HepG2 (cell line): ENCODE results near the gene UTP11. TPM values are rescaled to one million over a fixed set of nuclear protein-coding genes. Genes with fewer than 3 reads are reported as not detected.

ENCODE experiments used
- ATAC-seq: fragments of 200-7000 bp; cut with Tn5 transposase; 3 replicates; pipeline ENCODE4 v1.9.1; 2020; ENCODE audit warnings: mild to moderate bottlenecking, moderate library complexity
- BruUV-seq: library from RNA; stranded (reverse); fragments of 400-500 nt; replicated peaks from 2 replicates; lab custom pipeline; 2021; lab: Mats Ljungman, UMichigan
- CTCF ChIA-PET: fragments of 300-600 bp; formaldehyde crosslinking; extraction: SDS; loops from one replicate; lab custom pipeline; 2021; ENCODE audit warnings: low total read pairs, inconsistent platforms, low intra/inter-chr PET ratio; lab: Yijun Ruan, JAX
- POLR2A ChIA-PET: fragments of 350-600 bp; sonication (Branson Sonifier 250); formaldehyde crosslinking; loops from one replicate; lab custom pipeline; 2020; ENCODE audit warnings: antibody characterized with exemption, inconsistent platforms; lab: Yijun Ruan, JAX
- DNase-seq: peaks from one replicate; pipeline ENCODE4 v3.0.0-alpha.2; 2015; ENCODE audit warnings: low spot score
- FAIRE-seq: peaks from 3 replicates; lab custom pipeline; 2011; peaks lifted over from hg19 to GRCh38; lab: Jason Lieb, UNC
- H2AFZ ChIP-seq: one replicate; pipeline ENCODE4 v1.6.1; 2011; ENCODE audit warnings: low read length, inconsistent platforms
- H3K27ac ChIP-seq: fragments of 300-600 bp; 3 replicates; pipeline ENCODE4 v1.8.0; 2011; ENCODE audit warnings: mixed run types, mild to moderate bottlenecking, mixed read lengths, low read length, inconsistent platforms; ENCODE audit not compliant: insufficient read depth; ENCODE audit errors: extremely low read length
- H3K27me3 ChIP-seq, 2 experiments: fragments of 200-600 bp in 1 of 2; 2 replicates in 1 of 2; 3 replicates in 1 of 2; pipeline versions ENCODE4 v1.6.0 to v1.8.0; 2011; ENCODE audit warnings: low read length in 2 of 2, mild to moderate bottlenecking in 2 of 2, moderate library complexity in 2 of 2, inconsistent platforms in 1 of 2; ENCODE audit not compliant: insufficient read depth in 2 of 2, control insufficient read depth in 1 of 2
- H3K36me3 ChIP-seq, 2 experiments: fragments of 200-600 bp in 1 of 2; replicated peaks in 1 of 2; 2 replicates in 1 of 2; 3 replicates in 1 of 2; pipeline versions ENCODE4 v1.5.1 to v1.8.0; 2011; ENCODE audit warnings: low read length in 2 of 2, inconsistent platforms in 1 of 2; ENCODE audit not compliant: insufficient read depth in 2 of 2, control insufficient read depth in 1 of 2
- H3K4me1 ChIP-seq: 2 replicates; pipeline ENCODE4 v1.5.1; 2012; ENCODE audit warnings: low read length, inconsistent platforms; ENCODE audit not compliant: insufficient read depth
- H3K4me2 ChIP-seq: 2 replicates; pipeline ENCODE4 v1.6.0; 2011; ENCODE audit warnings: low read depth, low read length, inconsistent platforms
- H3K4me3 ChIP-seq, 3 experiments: fragments of 200-600 bp in 1 of 3; sonication (generic), shearing (Covaris generic) in 1 of 3; replicated peaks in 1 of 3; 2 replicates each; pipeline ENCODE4 v1.5.1; 2011 to 2016; ENCODE audit warnings: low read length in 3 of 3, inconsistent platforms in 2 of 3, low read depth in 2 of 3, mild to moderate bottlenecking in 2 of 3, control low read depth in 1 of 3, mixed read lengths in 1 of 3; ENCODE audit not compliant: insufficient read depth in 1 of 3
- H3K79me2 ChIP-seq: one replicate; pipeline ENCODE4 v1.6.1; 2011; ENCODE audit warnings: low read length, inconsistent platforms; ENCODE audit not compliant: insufficient read depth
- H3K9ac ChIP-seq: 2 replicates; pipeline ENCODE4 v1.6.0; 2011; ENCODE audit warnings: mild to moderate bottlenecking, low read depth, low read length, inconsistent platforms; ENCODE audit not compliant: insufficient read depth
- H3K9me3 ChIP-seq: 2 replicates; pipeline ENCODE4 v1.5.1; 2012; ENCODE audit warnings: mild to moderate bottlenecking, low read length
- H4K20me1 ChIP-seq: 2 replicates; pipeline ENCODE4 v1.6.0; 2011; ENCODE audit warnings: inconsistent platforms, mild to moderate bottlenecking, low read length, moderate library complexity; ENCODE audit not compliant: insufficient read depth
- ADNP ChIP-seq: sonication (generic); formaldehyde crosslinking; IDR thresholded peaks from 2 replicates; pipeline ENCODE4 v1.4.0; 2020; ENCODE audit warnings: missing genetic modification reagents
- SALL2 ChIP-seq: sonication (generic); formaldehyde crosslinking; IDR thresholded peaks from 2 replicates; pipeline ENCODE4 v1.8.1; 2023; ENCODE audit warnings: mild to moderate bottlenecking, missing genetic modification reagents, inconsistent platforms
- ZFP62 ChIP-seq: sonication (generic); formaldehyde crosslinking; IDR thresholded peaks from 2 replicates; pipeline ENCODE4 v1.4.0; 2020; ENCODE audit warnings: missing genetic modification reagents
- ZNF207 ChIP-seq: fragments of 450-650 bp; IDR thresholded peaks from 2 replicates; pipeline ENCODE4 v1.6.1; 2016; ENCODE audit warnings: antibody characterized with exemption, borderline replicate concordance
- ZNF382 ChIP-seq: sonication (generic); formaldehyde crosslinking; IDR thresholded peaks from 2 replicates; pipeline ENCODE4 v1.5.0; 2020; ENCODE audit warnings: missing genetic modification reagents, mild to moderate bottlenecking, borderline replicate concordance
- WGBS: methylation state at CpG from one replicate; pipeline ENCODE4 v1.1.6; 2017; ENCODE audit warnings: low lambda C conversion rate; 5-methylcytosine and 5-hydroxymethylcytosine counted together
- in situ Hi-C: cut with HindIII; loops from 2 replicates; pipeline ENCODE4 v1.10.0; 2017; ENCODE audit warnings: low pct_unique_long_range_greater_than_20kb; ENCODE audit not compliant: extremely low pct_ligation_motif_present
- intact Hi-C: fragments of 100-400 bp; cut with micrococcal nuclease; formaldehyde crosslinking; loops from one replicate; pipeline ENCODE4 v1.10.0; 2022; ENCODE audit not compliant: unreplicated experiment
- polyA plus RNA-seq, 8 experiments: library from polyadenylated mRNA; depleted of rRNA in 3 of 8; stranded (reverse) in 7 of 8; unstranded in 1 of 8; fragments of >200 nt; fragmentation: Illumina TruSeq in 4 of 8; extraction: Trizol in 4 of 8; gene quantifications; 2 replicates each; pipeline versions ENCODE4 v1.2.1 to v1.2.3, GENCODE V29; 2011 to 2016; ENCODE audit warnings: low read depth in 4 of 8, missing spikeins in 1 of 8, mixed read lengths in 1 of 8; ENCODE audit not compliant: insufficient read depth in 1 of 8
- total RNA-seq, 5 experiments: library from RNA; depleted of rRNA; stranded (reverse); fragments of >200 nt; fragmentation: Illumina TruSeq; extraction: Trizol; gene quantifications; 2 replicates each; pipeline ENCODE4 v1.2.3, GENCODE V29; 2016; ENCODE audit warnings: low read depth in 1 of 5
- TF ChIP-seq, protein P1 (sequence below): sonication (generic); formaldehyde crosslinking; IDR thresholded peaks from 2 replicates; pipeline ENCODE4 v1.9.0; 2021; ENCODE audit warnings: mild to moderate bottlenecking, missing genetic modification reagents
- TF ChIP-seq, protein P2 (sequence below): sonication (generic); formaldehyde crosslinking; IDR thresholded peaks from 2 replicates; pipeline ENCODE4 v1.4.0; 2020; ENCODE audit warnings: mild to moderate bottlenecking, missing genetic modification reagents
- TF ChIP-seq, protein P3 (sequence below): sonication (generic); formaldehyde crosslinking; IDR thresholded peaks from 2 replicates; pipeline ENCODE4 v1.4.0; 2020; ENCODE audit warnings: mild to moderate bottlenecking, missing genetic modification reagents
- TF ChIP-seq, protein P4 (sequence below): sonication (generic); formaldehyde crosslinking; IDR thresholded peaks from 2 replicates; pipeline ENCODE4 v1.5.0; 2020; ENCODE audit warnings: mild to moderate bottlenecking, missing genetic modification reagents

UTP11 gene
- total and polyA plus RNA-seq, 2 of the 13 experiments (the other 11 are each of a cell fraction or from before 2014, with no cell fraction given) = 13.5 to 44.8 TPM

DNA sequence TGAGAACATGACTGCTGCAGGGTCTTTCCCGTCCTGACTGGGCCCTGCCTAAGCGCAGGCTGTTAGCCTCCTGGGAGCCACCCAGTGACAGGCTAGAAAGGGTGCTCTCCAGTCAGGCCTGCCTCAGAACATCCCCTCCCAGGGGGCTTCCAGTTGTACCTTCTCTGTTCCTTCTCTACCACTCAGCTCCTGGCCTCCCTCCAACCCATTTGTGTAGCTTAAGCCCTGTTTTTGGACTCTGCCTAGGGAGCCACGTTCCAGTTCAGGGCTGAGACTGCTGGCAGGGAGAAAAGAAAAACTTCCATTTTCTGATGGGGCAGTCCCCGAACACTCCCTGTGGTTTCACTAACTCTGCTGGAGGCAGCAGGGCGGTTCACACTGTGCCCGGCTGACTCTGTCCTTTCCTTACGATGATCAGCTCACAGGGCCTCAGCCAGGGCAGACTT lies 49.4 kb downstream of the UTP11 start (continued):
- TF ChIP-seq, protein P1, sequence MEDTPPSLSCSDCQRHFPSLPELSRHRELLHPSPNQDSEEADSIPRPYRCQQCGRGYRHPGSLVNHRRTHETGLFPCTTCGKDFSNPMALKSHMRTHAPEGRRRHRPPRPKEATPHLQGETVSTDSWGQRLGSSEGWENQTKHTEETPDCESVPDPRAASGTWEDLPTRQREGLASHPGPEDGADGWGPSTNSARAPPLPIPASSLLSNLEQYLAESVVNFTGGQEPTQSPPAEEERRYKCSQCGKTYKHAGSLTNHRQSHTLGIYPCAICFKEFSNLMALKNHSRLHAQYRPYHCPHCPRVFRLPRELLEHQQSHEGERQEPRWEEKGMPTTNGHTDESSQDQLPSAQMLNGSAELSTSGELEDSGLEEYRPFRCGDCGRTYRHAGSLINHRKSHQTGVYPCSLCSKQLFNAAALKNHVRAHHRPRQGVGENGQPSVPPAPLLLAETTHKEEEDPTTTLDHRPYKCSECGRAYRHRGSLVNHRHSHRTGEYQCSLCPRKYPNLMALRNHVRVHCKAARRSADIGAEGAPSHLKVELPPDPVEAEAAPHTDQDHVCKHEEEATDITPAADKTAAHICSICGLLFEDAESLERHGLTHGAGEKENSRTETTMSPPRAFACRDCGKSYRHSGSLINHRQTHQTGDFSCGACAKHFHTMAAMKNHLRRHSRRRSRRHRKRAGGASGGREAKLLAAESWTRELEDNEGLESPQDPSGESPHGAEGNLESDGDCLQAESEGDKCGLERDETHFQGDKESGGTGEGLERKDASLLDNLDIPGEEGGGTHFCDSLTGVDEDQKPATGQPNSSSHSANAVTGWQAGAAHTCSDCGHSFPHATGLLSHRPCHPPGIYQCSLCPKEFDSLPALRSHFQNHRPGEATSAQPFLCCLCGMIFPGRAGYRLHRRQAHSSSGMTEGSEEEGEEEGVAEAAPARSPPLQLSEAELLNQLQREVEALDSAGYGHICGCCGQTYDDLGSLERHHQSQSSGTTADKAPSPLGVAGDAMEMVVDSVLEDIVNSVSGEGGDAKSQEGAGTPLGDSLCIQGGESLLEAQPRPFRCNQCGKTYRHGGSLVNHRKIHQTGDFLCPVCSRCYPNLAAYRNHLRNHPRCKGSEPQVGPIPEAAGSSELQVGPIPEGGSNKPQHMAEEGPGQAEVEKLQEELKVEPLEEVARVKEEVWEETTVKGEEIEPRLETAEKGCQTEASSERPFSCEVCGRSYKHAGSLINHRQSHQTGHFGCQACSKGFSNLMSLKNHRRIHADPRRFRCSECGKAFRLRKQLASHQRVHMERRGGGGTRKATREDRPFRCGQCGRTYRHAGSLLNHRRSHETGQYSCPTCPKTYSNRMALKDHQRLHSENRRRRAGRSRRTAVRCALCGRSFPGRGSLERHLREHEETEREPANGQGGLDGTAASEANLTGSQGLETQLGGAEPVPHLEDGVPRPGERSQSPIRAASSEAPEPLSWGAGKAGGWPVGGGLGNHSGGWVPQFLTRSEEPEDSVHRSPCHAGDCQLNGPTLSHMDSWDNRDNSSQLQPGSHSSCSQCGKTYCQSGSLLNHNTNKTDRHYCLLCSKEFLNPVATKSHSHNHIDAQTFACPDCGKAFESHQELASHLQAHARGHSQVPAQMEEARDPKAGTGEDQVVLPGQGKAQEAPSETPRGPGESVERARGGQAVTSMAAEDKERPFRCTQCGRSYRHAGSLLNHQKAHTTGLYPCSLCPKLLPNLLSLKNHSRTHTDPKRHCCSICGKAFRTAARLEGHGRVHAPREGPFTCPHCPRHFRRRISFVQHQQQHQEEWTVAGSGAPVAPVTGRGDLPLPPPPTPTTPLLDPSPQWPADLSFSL (CRISPR knock-in tag) = no peak
- TF ChIP-seq SALL2 (no peak), ADNP (CRISPR knock-in tag) (no peak)
- TF ChIP-seq, all 625 proteins: peak for 0

DNA sequence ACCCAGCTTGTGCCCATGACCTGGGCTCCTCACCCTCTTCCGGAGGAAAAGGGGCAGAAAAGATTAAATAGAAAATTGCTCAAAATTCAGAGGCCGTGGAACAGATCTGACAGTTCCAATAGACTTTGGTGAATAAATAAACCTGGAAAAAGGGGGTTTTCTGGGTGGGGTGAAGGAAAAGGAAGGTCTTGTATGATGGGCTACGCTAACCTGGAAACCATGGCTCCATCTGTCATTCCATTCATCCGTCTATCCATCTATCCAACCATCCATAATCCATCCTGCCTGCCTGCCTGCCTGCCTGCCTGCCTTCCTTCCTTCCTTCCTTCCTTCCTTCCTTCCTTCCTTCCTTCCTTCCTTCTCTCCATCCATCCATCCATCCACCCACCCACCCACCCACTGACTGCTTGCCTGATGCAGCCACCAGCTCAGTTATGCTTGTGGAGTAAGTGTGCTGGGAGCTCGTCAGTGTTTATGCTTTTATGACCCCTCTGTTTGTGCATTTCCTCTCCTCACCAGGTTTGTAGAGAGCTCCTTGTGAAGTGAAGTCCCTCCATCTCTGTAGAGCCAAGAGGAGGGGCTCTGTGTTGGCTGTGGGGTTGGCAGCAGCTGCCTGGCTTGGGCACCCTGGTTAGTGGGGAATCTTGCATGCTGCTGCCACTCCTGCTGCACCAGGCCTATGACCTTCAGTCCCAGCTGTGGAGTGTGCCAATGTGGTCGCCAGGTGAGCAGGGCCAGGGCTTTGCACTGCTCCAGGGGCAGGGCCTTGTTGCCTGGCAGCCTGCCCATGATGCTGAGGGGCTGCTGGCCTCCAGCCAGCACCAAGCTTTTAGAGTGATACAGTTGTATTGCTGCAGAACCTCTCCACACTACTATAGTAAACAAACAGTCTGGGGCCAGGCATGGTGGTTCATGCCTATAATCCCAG lies 50.1 kb downstream of the UTP11 start:
- POLR2A ChIA-PET = no interaction called here
- no peak for ATAC-seq
- intact Hi-C loops = no loop called here

More for the DNA sequence above, 50.1 kb downstream of the UTP11 start:
- in situ Hi-C loops = no loop called here
- no peaks in the 10 kb centered on the region for H4K20me1 ChIP-seq
- DNase-seq = no peak
- 35% methylated on average over 5 of the region's 6 CpGs for WGBS
- H3K36me3 ChIP-seq = no peaks in the 10 kb centered on the region
- no peaks in the 10 kb centered on the region for H3K79me2 ChIP-seq
- H3K9me3 ChIP-seq = no peaks in the 10 kb centered on the region
- no peaks in the 10 kb centered on the region; a peak in 2 of 5 replicates for H3K27me3 ChIP-seq
- no peak overlapping the region for H3K4me3 ChIP-seq
- H3K4me1 ChIP-seq = no peaks in the 10 kb centered on the region
- no peak for FAIRE-seq
- TF ChIP-seq ZFP62 (CRISPR knock-in tag) (no peak), ZNF207 (no peak), ZNF382 (CRISPR knock-in tag) (no peak)
- TF ChIP-seq, protein P2, sequence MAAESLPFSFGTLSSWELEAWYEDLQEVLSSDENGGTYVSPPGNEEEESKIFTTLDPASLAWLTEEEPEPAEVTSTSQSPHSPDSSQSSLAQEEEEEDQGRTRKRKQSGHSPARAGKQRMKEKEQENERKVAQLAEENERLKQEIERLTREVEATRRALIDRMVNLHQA (CRISPR knock-in tag) = no peak
- TF ChIP-seq, protein P3, sequence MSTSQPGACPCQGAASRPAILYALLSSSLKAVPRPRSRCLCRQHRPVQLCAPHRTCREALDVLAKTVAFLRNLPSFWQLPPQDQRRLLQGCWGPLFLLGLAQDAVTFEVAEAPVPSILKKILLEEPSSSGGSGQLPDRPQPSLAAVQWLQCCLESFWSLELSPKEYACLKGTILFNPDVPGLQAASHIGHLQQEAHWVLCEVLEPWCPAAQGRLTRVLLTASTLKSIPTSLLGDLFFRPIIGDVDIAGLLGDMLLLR = no peak
- TF ChIP-seq, protein P4, sequence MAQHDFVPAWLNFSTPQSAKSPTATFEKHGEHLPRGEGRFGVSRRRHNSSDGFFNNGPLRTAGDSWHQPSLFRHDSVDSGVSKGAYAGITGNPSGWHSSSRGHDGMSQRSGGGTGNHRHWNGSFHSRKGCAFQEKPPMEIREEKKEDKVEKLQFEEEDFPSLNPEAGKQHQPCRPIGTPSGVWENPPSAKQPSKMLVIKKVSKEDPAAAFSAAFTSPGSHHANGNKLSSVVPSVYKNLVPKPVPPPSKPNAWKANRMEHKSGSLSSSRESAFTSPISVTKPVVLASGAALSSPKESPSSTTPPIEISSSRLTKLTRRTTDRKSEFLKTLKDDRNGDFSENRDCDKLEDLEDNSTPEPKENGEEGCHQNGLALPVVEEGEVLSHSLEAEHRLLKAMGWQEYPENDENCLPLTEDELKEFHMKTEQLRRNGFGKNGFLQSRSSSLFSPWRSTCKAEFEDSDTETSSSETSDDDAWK (CRISPR knock-in tag) = no peak
- BruUV-seq = no TSS peak
- CTCF ChIA-PET = no interaction called here
- H3K4me2 ChIP-seq = no peak overlapping the region
- no peak overlapping the region for H3K9ac ChIP-seq
- no peak overlapping the region for H2AFZ ChIP-seq
- no peak overlapping the region for H3K27ac ChIP-seq
